GM12878 (cell line): Measurements from ENCODE around the gene KRTAP4-1. TPM values are rescaled to one million over a fixed set of nuclear protein-coding genes. Genes with fewer than 3 reads are reported as not detected.
"Not testable (repeated sequence)": the region's sequence is repeated elsewhere in the genome, so short reads cannot be mapped to it uniquely, and the experiment has no call there.

Source experiments
- ATAC-seq: fragments of 200-7000 bp; cut with Tn5 transposase; 3 replicates; pipeline ENCODE4 v1.9.1; 2020; ENCODE audit warnings: mild to moderate bottlenecking, moderate library complexity
- BruUV-seq: library from RNA; stranded (reverse); fragments of 400-500 nt; replicated peaks from 2 replicates; lab custom pipeline; 2021; lab: Mats Ljungman, UMichigan
- CTCF ChIA-PET: fragments of 300-600 bp; sonication (Branson Sonifier 250); formaldehyde crosslinking; extraction: SDS; loops from one replicate; lab custom pipeline; 2021; ENCODE audit warnings: inconsistent platforms; lab: Yijun Ruan, JAX
- POLR2A ChIA-PET: fragments of 350-600 bp; formaldehyde crosslinking; extraction: SDS; loops from one replicate; lab custom pipeline; 2021; ENCODE audit warnings: inconsistent platforms; lab: Charles Lee
- RAD21 ChIA-PET: fragments of 300-600 bp; sonication (Branson Sonifier 250); formaldehyde crosslinking; loops from one replicate; lab custom pipeline; 2023; ENCODE audit warnings: antibody characterized with exemption; ENCODE audit not compliant: unreplicated experiment; lab: Charles Lee
- SMC1A ChIA-PET: fragments of 300-600 bp; sonication (Branson Sonifier 250); formaldehyde crosslinking; loops from one replicate; lab custom pipeline; 2023; ENCODE audit not compliant: unreplicated experiment, uncharacterized antibody; lab: Charles Lee
- DNase-seq: peaks from one replicate; pipeline ENCODE4 v3.0.0-alpha.2; 2011; ENCODE audit warnings: low read depth, low spot score
- FAIRE-seq: peaks from 3 replicates; lab custom pipeline; 2011; peaks lifted over from hg19 to GRCh38; lab: Jason Lieb, UNC
- H2AFZ ChIP-seq: 2 replicates; pipeline ENCODE4 v1.6.0; 2011; ENCODE audit warnings: low read depth, low read length, control low read depth; ENCODE audit not compliant: control insufficient read depth
- H3K27ac ChIP-seq: 2 replicates; pipeline ENCODE4 v1.5.1; 2011; ENCODE audit warnings: control low read depth; ENCODE audit not compliant: control insufficient read depth, insufficient read depth
- H3K27me3 ChIP-seq, 2 experiments: replicated peaks in 1 of 2; 2 replicates each; pipeline versions ENCODE4 v1.6.0 to v1.6.1; 2011; ENCODE audit warnings: low read length in 1 of 2; ENCODE audit not compliant: control insufficient read depth in 2 of 2, insufficient read depth in 2 of 2
- H3K36me3 ChIP-seq, 2 experiments: 2 replicates each; pipeline ENCODE4 v1.5.1; 2011; ENCODE audit warnings: low read length in 1 of 2; ENCODE audit not compliant: control insufficient read depth in 2 of 2, insufficient read depth in 2 of 2
- H3K4me1 ChIP-seq: 2 replicates; pipeline ENCODE4 v1.6.1; 2011; ENCODE audit warnings: mild to moderate bottlenecking, low read length, moderate library complexity, mixed read lengths; ENCODE audit not compliant: control insufficient read depth, insufficient read depth
- H3K4me2 ChIP-seq: 2 replicates; pipeline ENCODE4 v1.6.0; 2011; ENCODE audit warnings: control low read depth; ENCODE audit not compliant: control insufficient read depth, insufficient read depth
- H3K4me3 ChIP-seq: fragments of 200-600 bp; sonication (generic); 2 replicates; pipeline ENCODE4 v1.5.1; 2016
- H3K79me2 ChIP-seq: 2 replicates; pipeline ENCODE4 v1.6.0; 2011; ENCODE audit warnings: low read length; ENCODE audit not compliant: control insufficient read depth, insufficient read depth
- H3K9ac ChIP-seq: 2 replicates; pipeline ENCODE4 v1.8.0; 2011; ENCODE audit warnings: low read length, control low read depth, mixed read lengths; ENCODE audit not compliant: control insufficient read depth, insufficient read depth
- H3K9me3 ChIP-seq: replicated peaks from 3 replicates; pipeline ENCODE4 v1.5.1; 2011; ENCODE audit warnings: mild to moderate bottlenecking, low read length; ENCODE audit not compliant: control insufficient read depth, insufficient read depth
- H4K20me1 ChIP-seq: 2 replicates; pipeline ENCODE4 v1.6.0; 2011; ENCODE audit not compliant: control insufficient read depth, insufficient read depth
- CBX3 ChIP-seq: fragments of 200-600 bp; sonication (generic); IDR thresholded peaks from 2 replicates; pipeline ENCODE4 v1.6.1; 2016; ENCODE audit warnings: low read depth, borderline replicate concordance
- JUNB ChIP-seq: IDR thresholded peaks from 2 replicates; pipeline ENCODE4 v1.6.1; 2016; ENCODE audit warnings: antibody characterized with exemption, mild to moderate bottlenecking
- WGBS: methylation state at CpG from one replicate; pipeline ENCODE4 v1.1.6; 2016; ENCODE audit warnings: low lambda C conversion rate; ENCODE audit not compliant: insufficient replicate concordance, insufficient coverage; ENCODE audit errors: missing lambda C conversion rate; 5-methylcytosine and 5-hydroxymethylcytosine counted together
- in situ Hi-C: fragments of 300-500 bp; cut with MboI; formaldehyde crosslinking; loops from 9 replicates; pipeline ENCODE4 v1.14.3; 2018; ENCODE audit warnings: mixed read lengths
- intact Hi-C: fragments of 100-400 bp; cut with micrococcal nuclease; formaldehyde crosslinking; loops from one replicate; pipeline ENCODE4 v1.14.2; 2022; ENCODE audit not compliant: unreplicated experiment
- polyA plus RNA-seq, 11 experiments: library from polyadenylated mRNA; depleted of rRNA in 4 of 11; unstranded in 6 of 11; stranded (reverse) in 5 of 11; fragments of >200 nt; fragmentation: Nextera tagmentation in 4 of 11; fragmentation: Illumina TruSeq in 1 of 11; extraction: Ambion mirVana in 4 of 11; extraction: Trizol in 1 of 11; gene quantifications; 1 replicate in 1 of 11; 2 replicates in 10 of 11; pipeline versions ENCODE4 v1.2.1 to v1.2.3, GENCODE V29; 2011 to 2016; ENCODE audit warnings: inconsistent platforms in 2 of 11, missing spikeins in 2 of 11, low read depth in 1 of 11
- total RNA-seq, 4 experiments: library from RNA; depleted of rRNA in 3 of 4; stranded (reverse); fragments of >200 nt in 3 of 4; fragmentation: Illumina TruSeq in 1 of 4; extraction: Trizol in 1 of 4; gene quantifications; 2 replicates each; pipeline versions ENCODE4 v1.2.1 to v1.2.3, GENCODE V29; 2013 to 2021

Gene KRTAP4-1
- total and polyA plus RNA-seq, 10 of the 15 experiments (the other 5 are each of a cell fraction or from before 2014, with no cell fraction given), result not detected

- intact Hi-C loops, H3K27ac ChIP-seq, POLR2A ChIA-PET, BruUV-seq, in situ Hi-C loops, H3K4me2 ChIP-seq, CTCF ChIA-PET, RAD21 ChIA-PET, ATAC-seq, H3K27me3 ChIP-seq, H3K4me3 ChIP-seq, H4K20me1 ChIP-seq, DNase-seq, H3K36me3 ChIP-seq, H3K9me3 ChIP-seq, H3K9ac ChIP-seq, H2AFZ ChIP-seq, H3K79me2 ChIP-seq, H3K4me1 ChIP-seq, SMC1A ChIA-PET, FAIRE-seq: not testable (repeated sequence)
- WGBS, result 0% methylated on average over 1 of the region's 1 CpG
Measured at GRCh38 chr17:41232399-41233105, 47.8 kb upstream of the KRTAP4-1 start, which contains the start of gene KRTAP9-3. KRTAP9-3 (plus strand) TSS chr17:41232449; CDS start chr17:41232502, 53 bp downstream.

- ChIA-PET RAD21 (no interaction called here), SMC1A (no interaction called here), CTCF (no interaction called here), POLR2A (no interaction called here)
- Histone ChIP-seq H3K9ac (no peak overlapping the region), H3K4me3 (no peak overlapping the region), H3K36me3 (no peaks in the 10 kb centered on the region), H4K20me1 (no peaks in the 10 kb centered on the region), H3K9me3 (no peaks in the 10 kb centered on the region), H3K27me3 (peaks cover 0 to 3% of the 10 kb centered on the region in 2 experiments; a peak in 1 of 4 replicates), H3K27ac (no peak overlapping the region), H3K79me2 (no peaks in the 10 kb centered on the region), H3K4me2 (no peak overlapping the region), H2AFZ (no peak overlapping the region), H3K4me1 (no peaks in the 10 kb centered on the region)
- no peak for ATAC-seq
- no peak for TF ChIP-seq JUNB
- TF ChIP-seq CBX3, result no peak
- no peak for FAIRE-seq
- in situ Hi-C loops, result no loop called here
- DNase-seq, result no peak
- intact Hi-C loops, result no loop called here
- 46% methylated on average over 6 of the region's 6 CpGs for WGBS
- BruUV-seq, result no TSS peak
Measured at GRCh38 chr17:41231731-41232130, 47.0 kb upstream of the KRTAP4-1 start.
